Testis (tissue), 2 donors: ENCODE data around the gene TGFBR2.

Source experiments
- CTCF ChIP-seq, 3 experiments: fragments of 450-650 bp in 2 of 3; fragments of 200-600 bp in 1 of 3; sonication (generic) in 1 of 3; IDR thresholded peaks; one replicate each; pipeline ENCODE4 v1.5.1; 2016 to 2019; ENCODE audit warnings: antibody characterized with exemption in 3 of 3, mild to moderate bottlenecking in 2 of 3, moderate library complexity in 1 of 3
- POLR2A ChIP-seq: fragments of 450-650 bp; IDR thresholded peaks from one replicate; pipeline ENCODE4 v1.6.1; 2017; ENCODE audit warnings: antibody characterized with exemption, mild to moderate bottlenecking, moderate library complexity

- TF ChIP-seq CTCF (IDR thresholded peaks at IDR 0.05) (no peak), POLR2A (no peak)
These were observed 72.6 kb downstream of the TGFBR2 start for GRCh38 chr3:30679045-30679444.
